Erythroblast (primary cell): ENCODE data around the gene HECTD3.
A peak's percentile ranks its signal among the peaks of the same experiment; 100 is the strongest.

Experiments used
- DNase-seq, 2 experiments: peaks; one replicate each; lab custom pipeline; 2025; lab: John Stamatoyannopoulos, UW
- GATA1 ChIP-seq: IDR thresholded peaks from 2 replicates; pipeline ENCODE4 v1.6.1; 2011; ENCODE audit warnings: low read depth, mild to moderate bottlenecking, control low read depth, low read length, moderate library complexity
- POLR2A ChIP-seq: IDR thresholded peaks from 2 replicates; pipeline ENCODE4 v1.6.1; 2011; ENCODE audit warnings: mild to moderate bottlenecking, low read length

Gene HECTD3

DNA sequence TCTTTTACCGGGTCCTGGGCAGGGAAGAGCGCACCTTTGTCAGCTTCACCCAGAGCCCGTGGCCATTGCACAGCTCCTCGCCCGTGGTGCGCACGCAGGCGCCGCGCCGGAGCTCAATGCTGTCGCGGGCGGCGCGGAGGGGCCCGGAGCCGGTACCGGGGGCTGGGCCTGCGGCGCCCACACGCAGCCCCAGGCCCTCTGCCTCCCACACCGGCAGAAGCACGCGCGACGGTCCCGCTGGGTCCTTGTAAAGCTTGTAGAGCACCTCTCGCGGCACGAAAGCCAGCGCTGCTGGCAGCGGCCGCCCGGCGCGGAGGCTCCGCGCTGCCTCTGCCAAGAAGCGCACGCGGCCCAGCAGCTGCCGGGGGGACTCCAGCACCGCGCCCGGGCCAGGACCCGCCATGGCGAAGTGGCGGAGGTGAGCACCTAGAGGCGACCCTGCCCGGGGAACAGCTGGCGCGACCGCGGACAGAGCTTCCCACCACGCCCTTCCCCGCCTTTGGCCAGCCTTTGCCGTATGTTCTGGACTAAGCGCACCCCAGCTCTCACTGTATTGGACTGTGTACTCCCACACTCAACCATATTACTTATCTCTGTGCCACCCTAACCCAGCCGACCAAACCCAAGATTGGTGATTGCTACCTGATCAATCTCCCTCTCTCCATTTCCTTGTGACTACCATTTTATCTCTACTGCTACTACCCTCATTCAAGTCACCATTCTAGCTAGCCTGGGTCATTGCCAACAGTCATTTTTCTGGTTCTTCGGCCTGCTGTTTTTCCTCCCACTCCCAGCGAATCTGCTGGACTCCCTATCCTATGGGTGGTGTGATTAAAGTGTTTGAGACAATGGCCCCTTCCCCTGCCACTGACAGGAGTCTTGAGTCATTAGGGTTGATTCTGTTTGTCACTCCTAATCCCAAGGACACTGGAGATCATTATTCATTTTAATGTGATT, at the start of gene HECTD3:
TSS of gene HECTD3 (minus strand) at position 470 of the 957 bp plus-strand sequence. CDS start at position 403, 67 bp downstream.
- TF ChIP-seq GATA1, result no peak
- TF ChIP-seq POLR2A, result peak; percentile 50
- DNase-seq, result peak; percentile 90

- no peak for TF ChIP-seq POLR2A
- no peak for TF ChIP-seq GATA1
- DNase-seq, result no peak
These were observed 48.7 kb upstream of the HECTD3 start for GRCh38 chr1:45059829-45060228.

DNA sequence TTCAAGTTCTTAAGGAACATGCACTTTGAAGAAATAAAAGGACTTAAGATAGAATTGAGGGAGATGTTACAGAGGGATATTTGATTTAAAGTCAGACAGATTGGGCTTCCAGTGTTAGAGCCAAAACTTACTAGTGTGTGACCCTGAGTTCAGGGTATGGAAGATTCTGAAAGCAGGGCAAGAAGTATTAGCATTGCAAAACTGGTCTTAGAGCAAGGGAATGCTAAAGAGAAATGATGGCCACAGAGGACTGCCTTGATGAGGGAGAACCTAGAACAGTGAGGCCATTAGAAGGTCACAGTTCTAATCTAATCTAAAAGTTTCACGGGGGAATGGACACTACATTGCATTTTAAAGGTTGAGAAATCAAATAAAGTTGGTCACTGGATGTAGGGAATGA, 46.4 kb upstream of the HECTD3 start:
- no peak for DNase-seq
- no peak for TF ChIP-seq POLR2A
- no peak for TF ChIP-seq GATA1

- no peak for DNase-seq
- no peak for TF ChIP-seq GATA1
These were observed 40.1 kb upstream of the HECTD3 start for GRCh38 chr1:45051005-45051772.

DNA sequence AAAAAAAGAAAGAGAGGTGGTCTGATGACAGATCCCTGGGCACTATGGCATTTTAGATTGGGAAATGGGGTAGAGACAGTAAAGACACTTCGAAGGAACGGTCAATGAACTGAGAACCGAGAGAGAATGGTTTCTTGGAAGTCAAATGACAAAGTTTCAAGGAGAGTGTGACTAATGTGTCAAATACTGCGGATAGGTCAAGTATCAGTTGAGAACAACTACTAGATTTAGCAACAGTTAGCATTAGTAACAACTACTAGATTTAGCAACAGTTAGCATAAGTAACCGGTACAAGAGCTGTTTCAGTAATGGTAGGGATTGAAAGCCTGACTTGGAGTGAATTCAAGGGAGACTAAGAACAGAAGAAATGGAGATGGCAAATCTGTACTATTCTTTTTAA, 35.9 kb upstream of the HECTD3 start:
- TF ChIP-seq POLR2A (no peak), GATA1 (no peak)
- no peak for DNase-seq

GRCh38 chr1:45044916-45045315, 33.8 kb upstream of the HECTD3 start:
- no peak for TF ChIP-seq GATA1
- no peak for TF ChIP-seq POLR2A
- no peak for DNase-seq

DNA sequence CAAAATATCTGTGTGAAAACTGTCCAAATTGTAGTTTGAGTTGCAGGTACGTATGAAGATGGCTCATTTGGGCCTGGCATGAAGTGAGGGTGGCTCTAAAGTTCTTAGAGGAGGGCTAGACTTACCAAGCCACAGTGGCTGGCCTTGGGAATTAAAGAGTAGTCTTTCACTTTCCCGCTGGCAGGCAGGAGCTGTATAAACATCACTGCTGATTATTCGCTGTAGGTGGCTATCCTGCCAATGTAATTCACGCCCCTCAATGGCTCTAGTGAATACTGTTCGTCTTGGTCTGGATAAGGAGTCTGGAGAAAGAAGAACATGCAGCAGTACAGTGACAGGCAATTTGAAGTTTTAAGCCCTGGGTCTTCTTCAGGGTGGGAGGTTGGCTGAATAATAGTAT, 32.0 kb upstream of the HECTD3 start:
- DNase-seq, result no peak
- TF ChIP-seq GATA1 (no peak), POLR2A (no peak)

- DNase-seq, result no peak
- TF ChIP-seq GATA1 (no peak), POLR2A (no peak)
These were observed 29.2 kb upstream of the HECTD3 start for GRCh38 chr1:45040297-45040696.

- no peak for TF ChIP-seq POLR2A
- TF ChIP-seq GATA1, result peak; percentile 48
- peak; percentile 69 to 91 for DNase-seq
These were observed 27.7 kb upstream of the HECTD3 start for GRCh38 chr1:45038661-45039364.

- TF ChIP-seq POLR2A (no peak), GATA1 (no peak)
- DNase-seq, result no peak
These were observed 27.1 kb upstream of the HECTD3 start for GRCh38 chr1:45038240-45038639.

GRCh38 chr1:45037456-45037855, 26.3 kb upstream of the HECTD3 start:
- peak; percentile 86 to 87 for DNase-seq
- TF ChIP-seq POLR2A, result no peak
- peak; percentile 44 for TF ChIP-seq GATA1

DNA sequence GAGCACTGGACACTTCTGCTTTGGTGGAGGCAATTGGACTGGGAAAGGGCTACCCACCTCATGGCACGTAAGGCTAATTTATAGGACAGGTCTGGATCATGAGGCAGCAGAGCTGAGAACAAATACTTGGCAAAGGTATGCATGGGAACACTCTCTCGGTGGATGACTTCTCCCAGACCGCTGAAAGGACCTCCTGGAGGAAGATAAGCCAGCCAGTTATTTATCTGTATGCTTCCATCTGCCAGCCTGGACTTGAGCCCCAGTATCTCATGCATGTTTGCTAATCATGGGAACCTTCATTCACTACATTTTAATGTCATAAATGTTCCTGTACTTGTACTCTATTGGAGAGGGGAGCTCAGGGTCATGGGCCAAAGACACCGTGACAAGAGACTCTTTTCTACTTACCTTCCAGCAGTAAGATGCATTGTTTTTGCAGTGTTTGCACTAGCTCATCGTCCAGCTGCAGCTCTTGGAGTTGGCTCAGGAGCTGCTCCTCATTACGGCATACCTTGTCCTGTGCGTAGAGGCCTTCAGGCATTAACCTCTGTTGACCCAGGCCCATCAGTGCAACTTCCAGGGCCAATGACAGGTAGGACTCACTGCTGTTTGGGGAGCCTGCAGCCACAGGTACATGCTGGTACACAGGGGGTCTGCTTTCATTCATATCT, 24.6 kb upstream of the HECTD3 start:
- TF ChIP-seq POLR2A, result no peak
- peak; percentile 87 for TF ChIP-seq GATA1
- peak; percentile 85 to 92 for DNase-seq

DNA sequence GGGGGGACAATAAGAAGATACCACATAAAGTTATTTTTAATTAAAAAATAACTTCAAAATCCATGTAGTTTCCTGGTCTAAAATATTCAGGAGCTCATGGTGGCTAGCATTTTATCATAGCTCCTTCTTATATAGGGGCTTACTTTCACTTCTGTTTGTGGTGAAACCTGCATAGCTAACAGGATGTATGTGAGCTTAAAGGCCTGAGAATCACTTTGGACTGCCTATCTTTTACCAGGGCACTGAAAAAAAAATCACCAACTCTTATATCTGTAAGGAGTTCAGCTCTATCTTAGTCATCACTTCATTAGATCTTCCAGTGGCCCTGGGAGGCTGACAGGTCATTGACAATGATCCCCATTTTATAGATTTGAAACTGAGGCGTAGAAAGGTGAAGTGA, 22.2 kb upstream of the HECTD3 start:
- no peak for DNase-seq
- TF ChIP-seq GATA1, result no peak
- TF ChIP-seq POLR2A, result no peak
